GM20431 (cell line): Measurements from ENCODE around the gene CD81.

ENCODE experiments used
- in situ Hi-C: fragments of 300-500 bp; cut with MseI, MboI; formaldehyde crosslinking; loops from one replicate; pipeline ENCODE4 v1.15.0; 2020; ENCODE audit warnings: low sequenced_read_pairs; ENCODE audit not compliant: unreplicated experiment

CD81 gene

DNA sequence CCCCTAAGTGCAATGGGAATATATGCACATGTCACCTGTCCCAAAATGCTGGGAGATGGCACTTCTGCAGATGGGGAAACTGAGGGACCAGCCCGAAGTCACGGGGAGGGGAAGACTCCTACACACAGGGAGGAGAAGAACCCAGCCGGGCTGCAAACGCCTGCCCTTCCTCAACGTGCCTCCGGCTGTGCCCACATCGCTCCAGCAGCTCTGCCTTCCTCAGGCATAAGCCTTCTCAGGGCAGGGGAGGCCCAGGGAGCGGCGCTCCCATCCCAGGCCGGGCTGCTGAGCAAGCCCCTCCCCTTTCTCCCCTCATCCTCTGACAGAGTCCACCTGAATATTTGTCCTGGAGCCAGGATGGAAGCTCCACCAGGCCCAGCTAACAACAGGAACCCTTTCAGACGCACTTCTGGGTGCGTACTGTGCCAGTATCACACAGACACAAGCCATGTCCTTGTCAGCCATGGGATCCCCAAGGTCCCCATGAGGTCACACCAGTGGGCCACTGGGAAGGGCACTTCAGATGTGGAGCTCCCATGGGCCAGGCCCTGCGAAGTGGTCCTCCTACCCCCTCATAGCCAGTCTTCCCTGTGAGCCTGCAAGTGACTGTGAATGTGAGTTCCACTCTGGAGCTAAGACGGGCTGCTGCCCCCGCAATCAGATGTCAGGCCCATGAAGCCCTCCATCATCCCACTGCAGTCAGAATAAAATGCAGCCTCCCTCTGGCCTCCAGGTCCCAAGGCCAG is 2.5 kb upstream of the CD81 start:
- in situ Hi-C loops = no loop called here

DNA sequence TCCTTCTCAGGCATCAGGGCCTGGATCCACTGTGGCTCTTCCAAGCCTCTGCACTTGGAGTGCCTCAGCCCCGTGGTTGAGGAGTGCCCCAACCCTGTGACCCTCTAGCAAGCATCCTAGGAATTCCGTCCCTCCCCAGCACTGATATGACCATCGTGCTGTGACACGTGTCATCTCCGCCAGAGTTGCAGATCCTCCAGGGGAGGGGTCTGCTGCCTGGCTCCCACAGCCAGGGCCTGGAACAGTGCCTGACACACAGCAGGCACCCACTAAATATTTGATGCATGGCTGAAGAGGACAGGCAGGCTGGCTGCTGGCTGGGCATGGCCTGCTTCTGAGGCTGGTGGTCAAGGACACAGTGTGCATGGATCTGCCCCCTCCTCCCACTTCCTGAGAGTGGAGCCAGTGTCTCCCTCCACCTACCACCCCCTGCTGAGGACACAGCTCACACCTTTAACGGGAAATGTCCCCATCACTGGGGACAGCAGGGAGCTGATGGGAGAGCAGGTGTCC is 1.7 kb upstream of the CD81 start:
- in situ Hi-C loops = no loop called here

DNA sequence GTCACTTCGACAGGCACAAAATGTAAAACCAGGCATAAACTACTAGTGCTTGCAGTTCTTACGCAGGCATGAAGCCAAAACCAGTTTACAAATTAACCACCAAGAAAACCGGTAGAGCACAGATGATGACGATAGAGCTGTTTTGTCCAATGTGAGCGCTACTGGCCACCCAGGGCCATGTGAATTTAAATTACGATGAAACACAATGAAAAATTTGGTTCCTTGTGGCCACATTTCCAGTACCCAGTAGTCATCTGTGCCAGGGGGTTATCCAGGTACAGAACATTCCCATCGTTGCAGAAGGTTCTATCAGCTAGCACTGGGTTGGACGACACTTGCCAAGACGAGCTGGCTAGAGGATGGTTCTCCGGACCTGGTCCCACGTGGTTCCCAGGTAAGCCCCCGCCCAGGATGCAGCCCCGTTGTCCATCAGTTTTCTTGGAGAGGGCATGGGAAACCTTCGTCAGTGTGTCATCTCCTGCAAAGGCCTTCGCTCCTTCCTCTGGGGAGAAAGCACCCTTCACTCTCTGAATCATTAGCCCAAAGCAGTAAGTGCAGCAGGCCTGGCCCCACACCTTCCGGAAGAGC is 1.1 kb upstream of the CD81 start:
- in situ Hi-C loops = no loop called here

DNA sequence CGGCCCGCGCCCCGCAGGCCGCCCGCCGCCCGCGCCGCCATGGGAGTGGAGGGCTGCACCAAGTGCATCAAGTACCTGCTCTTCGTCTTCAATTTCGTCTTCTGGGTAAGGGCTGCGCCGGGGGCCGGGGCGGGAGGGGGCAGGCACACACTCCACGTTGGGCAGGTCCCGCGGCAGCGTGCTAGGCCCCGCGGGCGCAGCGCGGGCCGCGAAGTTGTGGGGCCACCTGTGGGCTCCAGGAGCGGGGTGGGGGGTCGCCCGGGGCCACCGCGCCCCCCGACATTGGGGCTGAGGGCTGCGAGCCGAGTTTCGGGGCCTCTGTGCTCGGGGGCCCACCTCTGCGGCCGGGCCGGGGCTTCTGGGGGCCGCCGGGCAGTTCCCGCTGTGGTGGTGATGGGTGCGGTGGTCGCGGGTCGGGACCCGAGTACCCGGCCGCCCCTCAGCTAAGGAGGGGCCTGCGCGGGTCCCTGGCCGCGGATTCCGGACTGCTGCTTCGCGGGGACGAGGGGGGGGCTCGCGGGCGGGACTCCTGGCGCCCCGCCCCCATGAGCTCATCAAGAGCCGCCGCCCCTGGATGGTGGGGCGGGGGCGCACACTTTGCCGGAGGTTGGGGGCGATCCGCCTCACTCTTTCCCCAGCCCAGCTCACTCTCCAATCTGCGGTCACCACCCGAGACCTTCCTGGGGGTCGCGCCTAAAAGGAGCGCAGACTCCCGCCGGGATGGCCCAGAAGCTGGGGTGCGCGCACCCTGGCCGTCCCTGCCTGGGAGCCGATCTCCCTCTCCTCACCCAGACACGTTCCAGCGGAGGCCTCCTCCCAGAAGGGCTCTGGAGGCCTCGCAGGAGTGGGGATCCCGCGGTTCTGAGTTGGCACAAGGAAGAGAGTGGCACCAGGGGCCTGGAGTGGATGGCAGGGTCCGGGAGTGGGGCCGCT is 667 bp downstream of the CD81 start:
- in situ Hi-C loops = no loop called here

DNA sequence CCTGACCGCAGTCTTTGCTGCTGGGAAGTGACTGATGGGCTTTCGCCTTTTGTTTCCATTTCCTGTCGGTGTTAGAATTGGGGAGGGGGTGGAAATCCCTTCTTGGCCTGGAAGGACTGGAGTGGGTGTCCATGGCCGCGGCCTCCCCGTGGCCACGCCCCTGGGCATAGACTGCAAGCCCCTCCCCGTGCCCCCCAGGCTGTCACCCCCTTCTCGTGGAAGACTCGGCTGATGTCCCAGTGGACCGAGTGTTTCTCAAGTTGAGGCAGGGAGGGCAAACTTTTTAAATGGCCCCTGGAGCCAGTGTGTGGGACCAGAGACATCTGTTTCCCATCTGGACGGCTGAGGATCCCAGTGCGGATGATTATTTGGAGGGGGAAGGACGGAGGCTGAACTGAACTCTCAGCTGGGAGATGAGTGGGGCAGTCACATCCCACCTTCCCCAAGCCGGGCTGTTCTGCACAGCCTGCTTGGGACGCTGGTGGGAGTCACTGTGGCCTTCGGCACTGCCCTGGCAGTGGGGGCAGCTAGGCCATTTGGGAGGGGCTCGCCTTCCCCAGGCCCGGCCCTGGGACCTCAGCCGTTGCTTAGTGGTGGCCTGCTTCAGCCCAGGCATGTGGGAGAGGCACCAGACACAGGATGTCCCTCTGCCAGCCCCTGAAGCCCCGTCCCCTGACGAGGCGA is 1.6 kb downstream of the CD81 start:
- in situ Hi-C loops = no loop called here

DNA sequence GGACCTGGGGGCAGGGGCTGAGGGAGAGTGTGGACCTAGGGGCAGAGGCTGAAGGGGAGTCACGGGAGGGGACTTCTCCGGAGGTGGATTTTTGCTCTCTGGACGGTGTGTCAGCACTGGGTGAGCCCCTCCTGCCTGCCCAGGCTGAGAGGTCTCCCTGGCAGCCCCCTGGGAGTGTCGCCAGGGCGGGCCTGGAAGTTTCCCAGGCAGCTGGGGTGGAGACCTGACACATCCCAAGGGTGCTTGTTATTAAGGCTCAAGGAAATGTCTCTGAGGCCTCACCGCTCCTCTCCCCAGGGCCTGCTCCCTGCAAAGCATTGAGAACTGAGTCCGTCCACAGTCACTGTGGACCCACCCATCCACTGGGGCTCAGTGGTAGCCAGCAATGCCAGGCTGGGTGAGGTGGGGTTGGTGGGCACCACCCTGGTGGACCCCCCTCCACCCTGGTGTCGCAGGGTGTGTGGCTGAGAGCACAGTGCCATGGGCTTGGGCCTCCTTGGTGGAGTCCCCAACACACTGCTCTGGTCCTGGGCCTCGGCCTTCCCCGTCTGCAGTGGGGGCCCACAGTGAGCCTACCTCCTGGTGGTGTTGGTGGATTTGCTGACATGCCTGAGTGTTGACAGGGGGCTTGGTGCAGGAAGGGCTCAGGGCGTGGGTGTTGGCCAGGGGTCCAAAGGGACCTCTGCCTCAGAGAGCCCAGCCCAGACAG is 2.5 kb downstream of the CD81 start:
- in situ Hi-C loops = no loop called here

DNA sequence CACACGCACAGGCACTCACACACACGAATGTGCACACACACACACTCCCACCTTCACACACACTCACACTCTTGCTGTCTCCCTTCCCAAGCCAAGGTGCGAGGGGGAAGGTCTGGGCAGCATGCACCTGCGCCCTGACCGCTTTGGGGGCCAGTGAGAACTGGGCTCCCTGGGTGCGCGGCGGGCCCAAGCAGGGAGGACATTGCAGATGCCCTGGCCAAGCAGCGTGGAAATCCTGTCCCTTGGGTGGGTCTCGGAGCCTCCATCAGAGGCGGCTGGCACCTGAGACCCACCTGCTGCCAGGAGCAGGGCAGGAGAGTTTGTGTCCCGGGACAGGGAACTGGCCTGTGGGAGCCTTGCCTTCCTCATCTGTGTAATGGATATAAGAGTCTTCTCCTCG is 3.3 kb downstream of the CD81 start:
- in situ Hi-C loops = no loop called here

DNA sequence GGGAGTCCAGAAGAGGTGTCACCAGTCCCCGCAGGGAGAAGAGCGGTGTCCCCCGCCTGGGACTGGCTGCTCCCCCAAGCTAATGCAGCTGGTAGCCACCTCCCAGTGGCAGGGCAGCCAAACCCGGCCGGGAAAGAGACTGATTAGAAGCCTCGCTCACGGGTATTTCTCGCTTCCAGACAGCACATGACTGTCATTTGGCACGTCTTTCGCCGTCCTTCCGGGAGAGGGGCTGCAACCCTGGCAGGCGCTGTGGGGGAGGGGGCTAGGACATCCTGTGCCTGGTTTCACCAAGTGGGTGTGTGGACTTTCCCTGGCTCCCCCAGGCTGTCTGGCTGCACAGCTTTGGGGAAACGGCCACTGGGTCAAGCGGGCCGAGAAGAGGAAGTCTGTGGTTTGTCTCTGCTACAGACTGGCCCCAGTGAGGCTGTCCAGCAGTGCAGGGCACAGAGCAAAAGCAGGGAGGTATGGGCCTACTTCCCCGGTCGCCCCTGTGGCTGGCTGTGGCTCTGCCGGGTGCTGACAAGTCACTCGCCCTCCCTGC is 3.8 kb downstream of the CD81 start:
- in situ Hi-C loops = no loop called here

DNA sequence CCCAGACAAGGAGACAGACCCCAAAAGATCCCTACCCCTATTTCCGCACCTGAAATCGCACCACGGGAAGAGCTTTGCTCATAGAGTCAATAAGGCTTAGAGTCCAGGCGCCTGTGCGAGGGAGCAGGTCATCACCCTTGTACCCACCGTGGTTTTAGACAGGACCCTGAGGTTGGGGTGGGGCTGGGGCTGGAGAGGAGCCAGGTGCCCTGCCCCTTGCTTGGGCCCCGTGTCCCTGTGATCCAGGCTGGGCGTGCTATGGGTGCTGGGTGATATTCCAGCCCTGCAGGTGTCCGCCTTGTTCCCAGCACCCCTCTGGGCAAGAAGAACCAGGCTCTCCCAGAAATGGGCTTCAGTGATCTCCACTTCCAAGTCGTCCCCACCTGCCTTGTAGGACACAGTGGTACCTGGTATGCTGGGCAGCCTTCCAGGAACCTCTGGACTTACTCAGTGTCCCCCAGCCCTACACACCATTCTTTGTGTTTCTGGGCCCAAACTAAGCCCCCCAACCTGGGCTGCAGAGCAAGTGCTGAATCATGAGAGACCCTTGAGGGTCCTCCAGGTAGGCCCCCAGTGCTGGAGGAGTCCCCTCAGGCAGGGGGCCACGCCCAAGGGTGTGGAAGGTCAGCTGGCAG is 4.5 kb downstream of the CD81 start:
- in situ Hi-C loops = no loop called here

DNA sequence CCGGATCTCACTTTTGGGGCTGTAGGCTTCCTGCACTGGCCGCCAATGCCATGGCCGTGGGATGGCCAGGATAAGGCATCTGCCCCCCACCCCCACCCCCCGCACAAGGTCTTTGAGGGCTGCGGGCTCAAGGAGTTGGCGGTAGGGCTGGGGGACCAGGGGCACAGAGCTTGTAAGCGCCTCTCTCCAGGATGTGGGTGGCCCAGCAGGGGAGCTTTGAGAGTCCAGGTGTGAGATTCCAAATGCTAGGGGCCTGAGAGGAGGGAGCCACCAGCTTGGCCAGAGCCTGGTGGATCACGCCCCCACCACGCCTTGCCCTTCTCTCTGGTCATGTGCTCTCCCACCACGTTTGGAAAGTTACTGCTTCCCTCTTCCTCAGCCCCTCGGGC is 5.0 kb downstream of the CD81 start:
- in situ Hi-C loops = no loop called here

DNA sequence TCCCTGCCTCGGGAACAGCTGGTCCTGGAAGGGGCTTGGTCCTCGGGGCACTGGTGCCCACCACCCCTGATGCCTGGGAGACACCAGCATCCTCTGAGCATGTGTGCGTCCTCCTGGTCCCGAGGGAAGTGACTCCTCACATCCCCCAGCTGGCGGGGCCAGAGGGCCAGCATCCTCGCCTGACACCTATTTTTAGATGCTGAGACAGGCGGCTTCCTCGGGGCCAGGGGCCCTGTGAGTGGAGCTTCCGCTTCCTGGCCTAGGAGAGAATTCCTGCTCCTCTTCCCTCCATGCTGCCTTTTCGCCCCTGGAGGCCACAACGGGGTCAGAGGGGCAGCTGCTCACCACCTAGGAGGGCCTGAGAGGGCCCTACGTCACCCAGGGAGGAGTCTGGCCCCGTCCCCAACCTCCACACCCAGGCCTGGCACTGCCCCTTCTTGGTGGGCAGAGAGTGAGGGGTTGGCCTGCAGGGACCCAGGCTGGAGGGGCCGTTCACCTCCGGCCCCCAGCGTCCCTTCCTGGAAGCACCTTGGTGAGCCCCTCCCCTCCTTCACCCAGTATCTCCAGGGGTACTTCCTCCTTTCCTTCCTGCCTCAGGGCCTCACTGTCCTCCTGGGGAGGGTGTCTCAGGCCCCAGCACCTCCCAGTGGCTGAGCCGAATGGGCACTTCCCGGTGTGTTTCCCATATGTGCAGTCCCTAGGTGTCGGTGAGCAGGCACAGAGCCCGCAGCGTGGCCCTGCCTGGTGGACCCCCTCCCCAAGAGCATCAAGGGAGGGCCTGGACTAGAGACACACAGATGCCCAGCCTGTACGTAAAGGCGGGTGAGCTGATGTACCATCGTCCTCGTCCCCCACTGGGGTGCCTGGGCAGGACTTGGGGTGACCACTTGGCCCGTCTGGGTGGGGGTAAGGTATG is 6.1 kb downstream of the CD81 start:
- in situ Hi-C loops = no loop called here

DNA sequence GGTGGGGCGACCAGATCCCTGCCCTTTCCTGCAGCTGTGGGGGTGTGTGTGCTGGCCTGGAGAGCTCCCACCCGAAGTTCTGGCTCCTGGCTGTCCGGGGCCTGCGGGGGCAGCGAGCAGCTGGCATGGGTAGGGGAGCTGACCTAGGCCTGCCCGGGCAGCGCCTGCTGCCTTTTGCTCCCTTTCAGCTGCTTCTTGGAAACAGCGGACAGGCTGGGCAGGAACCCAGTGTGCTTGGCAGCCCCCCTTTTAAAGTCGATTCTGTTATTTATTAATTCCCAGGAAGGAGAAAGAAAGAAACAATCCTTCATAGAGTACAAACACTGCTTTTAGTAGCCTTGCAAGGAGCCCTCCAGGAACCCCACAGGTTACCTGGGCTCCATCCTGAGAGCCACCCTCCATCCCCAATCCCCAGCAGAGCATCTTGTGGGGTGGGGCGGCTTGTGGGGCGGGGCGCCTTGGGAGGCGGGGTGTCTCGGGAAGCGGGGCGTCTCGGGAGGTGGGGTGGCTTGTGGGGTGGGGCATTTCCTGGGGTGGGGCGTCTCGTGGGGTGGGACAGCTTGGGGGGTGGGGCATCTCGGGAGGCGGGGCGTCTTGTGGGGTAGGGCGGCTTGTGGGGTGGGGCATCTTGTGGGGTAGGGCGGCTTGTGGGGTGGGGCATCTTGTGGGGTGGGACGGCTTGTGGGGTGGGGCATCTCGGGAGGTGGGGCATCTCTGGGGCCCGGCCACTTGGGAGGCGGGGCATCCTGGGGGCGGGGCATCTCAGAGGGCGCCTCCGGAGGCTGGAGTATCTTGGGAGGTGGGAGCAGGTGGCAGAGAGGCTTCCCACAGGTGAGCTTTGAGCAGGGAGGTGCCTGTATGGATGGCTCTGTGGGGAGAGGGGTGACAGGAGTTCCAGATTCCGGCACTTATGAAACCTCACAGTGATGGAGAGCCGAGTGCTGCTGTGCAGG is 7.0 kb downstream of the CD81 start:
- in situ Hi-C loops = no loop called here

DNA sequence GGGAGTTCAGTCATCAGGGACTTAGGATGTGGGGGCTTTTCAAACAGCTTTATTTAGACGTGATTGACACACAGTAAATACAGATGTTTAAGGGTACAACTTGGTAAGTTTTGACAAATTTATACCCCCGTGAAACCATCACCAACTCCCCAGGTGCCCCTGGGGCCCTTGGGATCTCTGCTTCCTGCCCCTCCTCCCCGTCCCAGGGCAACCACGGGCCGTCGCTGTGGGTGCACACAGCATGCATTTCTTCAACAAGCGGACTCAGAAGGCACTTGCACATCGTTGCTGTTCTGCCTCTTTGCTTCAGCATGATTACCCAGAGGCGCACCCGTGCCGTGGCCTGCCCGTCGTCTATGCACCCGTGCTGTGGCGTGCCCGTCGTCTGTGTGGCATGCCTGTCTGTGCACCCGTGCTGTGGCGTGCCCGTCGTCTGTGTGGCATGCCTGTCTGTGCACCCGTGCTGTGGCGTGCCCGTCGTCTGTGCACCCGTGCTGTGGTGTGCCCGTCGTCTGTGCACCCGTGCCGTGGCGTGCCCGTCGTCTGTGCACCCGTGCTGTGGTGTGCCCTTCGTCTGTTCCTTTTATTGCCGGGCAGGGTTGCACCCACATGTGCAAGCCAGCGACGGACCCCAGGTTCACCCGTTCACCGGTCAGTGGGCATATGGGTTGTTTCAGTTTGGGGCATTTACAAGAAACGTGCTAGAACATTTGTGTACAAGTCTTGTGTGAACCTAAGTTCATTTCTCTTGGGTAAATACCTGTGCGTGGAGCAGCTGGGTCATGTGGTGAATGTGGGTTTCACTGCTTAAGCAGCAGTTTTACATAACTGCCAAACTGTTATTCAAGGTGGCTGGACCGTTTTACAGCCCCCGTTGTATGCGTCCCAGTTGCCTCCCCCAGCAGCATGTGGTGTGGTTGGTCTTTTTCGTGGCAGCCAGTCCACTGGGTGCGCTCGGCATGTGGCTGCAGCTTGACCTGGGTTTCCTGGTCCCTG is 8.3 kb downstream of the CD81 start:
- in situ Hi-C loops = no loop called here

DNA sequence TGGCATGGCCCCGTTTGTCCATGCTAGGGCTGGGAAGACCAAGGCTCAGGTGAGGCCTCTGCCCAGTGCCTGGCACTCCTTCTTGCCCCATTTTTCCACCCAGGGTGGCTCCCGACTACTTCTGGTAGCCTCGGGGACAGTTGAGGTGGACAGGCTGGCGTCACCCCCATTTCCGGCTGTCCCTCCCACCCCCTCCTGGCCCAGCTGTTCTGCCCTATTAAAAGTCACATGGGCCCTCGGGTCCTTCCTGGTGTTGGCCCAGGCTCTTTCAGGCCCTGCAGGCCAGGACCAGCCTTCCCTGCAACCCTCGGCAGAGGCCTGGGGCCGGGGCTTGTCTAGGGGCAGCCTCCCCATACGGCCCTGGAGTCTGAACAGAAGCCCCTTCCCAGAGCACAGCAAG is 9.5 kb downstream of the CD81 start:
- in situ Hi-C loops = no loop called here

DNA sequence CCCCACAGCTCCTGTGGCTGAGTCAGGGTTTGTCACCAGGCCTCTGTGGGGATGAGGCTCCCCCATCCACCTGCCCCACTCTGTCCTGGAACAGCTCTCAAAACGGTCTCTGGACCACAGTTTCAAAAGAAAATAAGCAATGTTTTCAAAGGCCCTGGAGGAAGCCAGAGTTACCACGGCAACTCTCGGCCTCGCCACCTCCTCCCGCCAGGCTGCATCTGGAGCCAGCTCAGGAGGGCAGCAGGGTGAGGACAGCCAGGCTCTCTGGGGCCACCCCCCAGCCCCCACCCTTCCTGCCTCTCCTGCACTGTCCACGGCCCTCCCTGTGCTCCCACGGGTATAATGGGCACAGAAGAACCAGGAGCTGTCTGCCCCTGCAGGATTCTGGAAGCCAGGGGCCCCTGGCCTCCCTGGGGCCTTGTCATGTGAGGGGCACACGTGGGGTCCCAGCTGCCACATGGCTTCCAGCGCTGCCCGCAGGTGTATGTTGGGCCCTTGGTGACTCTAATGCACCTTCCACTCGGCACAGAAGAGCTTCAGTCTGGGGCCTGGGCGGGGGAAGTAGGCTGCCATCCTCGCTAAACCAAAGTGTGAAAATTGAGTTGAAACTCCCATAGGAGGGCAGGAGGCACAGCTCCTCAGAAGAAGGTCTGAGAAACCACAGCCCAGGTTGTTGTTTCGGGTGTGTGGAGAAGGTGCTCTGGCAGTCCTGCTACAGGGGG is 10.3 kb downstream of the CD81 start:
- in situ Hi-C loops = no loop called here
